ENCODE data around the gene RBFOX2.

Gene RBFOX2

GRCh38 chr22:35838855-35839576 lies 189.6 kb downstream of the RBFOX2 start:
- no peak for DNase-seq (ENCODE audit: extremely low read depth, insufficient read length)
- H3K27me3 ChIP-seq (replicated peaks; ENCODE audit: control insufficient read depth, insufficient read depth, low read length) = peaks cover 2% of the 10 kb centered on the region; the same call in 1 of the 2 replicates
- H3K36me3 ChIP-seq (ENCODE audit: control insufficient read depth, insufficient read depth, low read length) = no peaks in the 10 kb centered on the region
- TF ChIP-seq CTCF (IDR thresholded peaks at IDR 0.05; ENCODE audit: insufficient read depth, low read length, poor library complexity, severe bottlenecking) = no peak
- no peak overlapping the region for H3K4me3 ChIP-seq (replicated peaks; ENCODE audit: low read depth, low read length)

- no peak for DNase-seq (ENCODE audit: extremely low read depth, insufficient read length)
- peaks cover 2% of the 10 kb centered on the region; the same call in 1 of the 2 replicates for H3K27me3 ChIP-seq (replicated peaks; ENCODE audit: control insufficient read depth, insufficient read depth, low read length)
- no peaks in the 10 kb centered on the region for H3K36me3 ChIP-seq (ENCODE audit: control insufficient read depth, insufficient read depth, low read length)
- H3K4me3 ChIP-seq (replicated peaks; ENCODE audit: low read depth, low read length) = no peak overlapping the region
- TF ChIP-seq CTCF (IDR thresholded peaks at IDR 0.05; ENCODE audit: insufficient read depth, low read length, poor library complexity, severe bottlenecking) = no peak
Observed at GRCh38 chr22:35837101-35837727, 191.4 kb downstream of the RBFOX2 start.

- no peak overlapping the region for H3K4me3 ChIP-seq (replicated peaks; ENCODE audit: low read depth, low read length)
- no peak for DNase-seq (ENCODE audit: extremely low read depth, insufficient read length)
Observed at GRCh38 chr22:35835998-35836691, 192.5 kb downstream of the RBFOX2 start.

GRCh38 chr22:35835267-35835997 lies 193.2 kb downstream of the RBFOX2 start:
- Histone ChIP-seq H3K36me3 (ENCODE audit: control insufficient read depth, insufficient read depth, low read length) (no peaks in the 10 kb centered on the region), H3K4me3 (replicated peaks; ENCODE audit: low read depth, low read length) (no peak overlapping the region), H3K27me3 (replicated peaks; ENCODE audit: control insufficient read depth, insufficient read depth, low read length) (peaks cover 2% of the 10 kb centered on the region; the same call in 1 of the 2 replicates)
- no peak for DNase-seq (ENCODE audit: extremely low read depth, insufficient read length)
- no peak for TF ChIP-seq CTCF (IDR thresholded peaks at IDR 0.05; ENCODE audit: insufficient read depth, low read length, poor library complexity, severe bottlenecking)

More at GRCh38 chr22:35835998-35836691, 192.5 kb downstream of the RBFOX2 start:
- TF ChIP-seq CTCF (IDR thresholded peaks at IDR 0.05; ENCODE audit: insufficient read depth, low read length, poor library complexity, severe bottlenecking) = no peak
- peaks cover 2% of the 10 kb centered on the region; the same call in 1 of the 2 replicates for H3K27me3 ChIP-seq (replicated peaks; ENCODE audit: control insufficient read depth, insufficient read depth, low read length)
- no peaks in the 10 kb centered on the region for H3K36me3 ChIP-seq (ENCODE audit: control insufficient read depth, insufficient read depth, low read length)

GRCh38 chr22:35834061-35834460 lies 194.6 kb downstream of the RBFOX2 start:
- DNase-seq (ENCODE audit: extremely low read depth, insufficient read length) = no peak
- no peak for TF ChIP-seq CTCF (IDR thresholded peaks at IDR 0.05; ENCODE audit: insufficient read depth, low read length, poor library complexity, severe bottlenecking)
- no peak overlapping the region for H3K4me3 ChIP-seq (replicated peaks; ENCODE audit: low read depth, low read length)
- H3K27me3 ChIP-seq (replicated peaks; ENCODE audit: control insufficient read depth, insufficient read depth, low read length) = no peaks in the 10 kb centered on the region
- no peaks in the 10 kb centered on the region for H3K36me3 ChIP-seq (ENCODE audit: control insufficient read depth, insufficient read depth, low read length)
